HCT116 (cell line): ENCODE data around the gene CASK.

Source experiments
- ATF3 ChIP-seq: IDR thresholded peaks from 2 replicates; pipeline ENCODE4 v1.6.1; 2012
- CEBPB ChIP-seq: IDR thresholded peaks from 2 replicates; pipeline ENCODE4 v1.6.1; 2012; ENCODE audit warnings: low read depth
- CTCF ChIP-seq, 3 experiments: fragments of 200-600 bp in 1 of 3; sonication (generic) in 1 of 3; IDR thresholded peaks in 2 of 3; conservative IDR thresholded peaks in 1 of 3; 2 replicates each; pipeline ENCODE4 v1.5.1; 2012 to 2017; ENCODE audit warnings: low read depth in 2 of 3, low read length in 2 of 3, antibody characterized with exemption in 1 of 3, borderline replicate concordance in 1 of 3, control low read depth in 1 of 3, mild to moderate bottlenecking in 1 of 3, mixed read lengths in 1 of 3, mixed run types in 1 of 3, moderate library complexity in 1 of 3; ENCODE audit not compliant: insufficient read depth in 1 of 3
- EZH2 ChIP-seq: fragments of 200-600 bp; sonication (generic); IDR thresholded peaks from 2 replicates; pipeline ENCODE4 v1.6.1; 2017; ENCODE audit warnings: antibody characterized with exemption, mixed run types
- EZH2phosphoT487 ChIP-seq: fragments of 200-600 bp; IDR thresholded peaks from 2 replicates; pipeline ENCODE4 v1.6.1; 2018; ENCODE audit warnings: antibody characterized with exemption, borderline replicate concordance
- POLR2A ChIP-seq: IDR thresholded peaks from 2 replicates; pipeline ENCODE4 v1.7.0; 2011; ENCODE audit warnings: borderline replicate concordance; ENCODE audit not compliant: insufficient read depth, insufficient read length; ENCODE audit errors: extremely low read depth
- RAD21 ChIP-seq: IDR thresholded peaks from 2 replicates; pipeline ENCODE4 v1.6.1; 2012; ENCODE audit warnings: low read depth, mild to moderate bottlenecking
- REST ChIP-seq: IDR thresholded peaks from 2 replicates; pipeline ENCODE4 v1.6.1; 2012; ENCODE audit warnings: low read depth
- SP1 ChIP-seq: IDR thresholded peaks from 2 replicates; pipeline ENCODE4 v1.6.1; 2012; ENCODE audit warnings: low read depth
- SRF ChIP-seq: IDR thresholded peaks from 2 replicates; pipeline ENCODE4 v1.6.1; 2012; ENCODE audit warnings: low read depth
- YY1 ChIP-seq: IDR thresholded peaks from 2 replicates; pipeline ENCODE4 v1.6.1; 2011; ENCODE audit warnings: low read length, low read depth, moderate library complexity, mild to moderate bottlenecking; ENCODE audit not compliant: insufficient replicate concordance; ENCODE audit errors: extremely low read depth
- ZFX ChIP-seq: fragments of 450-650 bp; IDR thresholded peaks from 2 replicates; pipeline ENCODE4 v1.6.1; 2017
- ZNF274 ChIP-seq: fragments of 200-500 bp; sonication (Bioruptor generic); IDR thresholded peaks from 2 replicates; pipeline ENCODE4 v1.6.1; 2014; ENCODE audit warnings: mild to moderate bottlenecking, low read depth, low read length, inconsistent platforms

- TF ChIP-seq CEBPB (no peak), POLR2A (no peak), ZFX (no peak), EZH2 (no peak), ZNF274 (no peak), EZH2phosphoT487 (no peak), CTCF (IDR thresholded peaks at IDR 0.05 in 2 of 3, conservative IDR thresholded peaks at IDR 0.05 in 1 of 3; ENCODE audit: borderline replicate concordance in 1 of 3, insufficient read depth in 1 of 3, low read depth in 2 of 3, low read length in 2 of 3) (no peak), SP1 (no peak), RAD21 (no peak), YY1 (no peak), SRF (no peak), REST (no peak), ATF3 (no peak)
Observed at GRCh38 chrX:41588271-41588670, 335.1 kb downstream of the CASK start.
